ENCODE results near the gene INO80E. TPM values are rescaled to one million over a fixed set of nuclear protein-coding genes. Genes with fewer than 3 reads are reported as not detected.
A peak's percentile ranks its signal among the peaks of the same experiment; 100 is the strongest.

INO80E gene
- total and polyA plus RNA-seq, 2 experiments from 2014 or later, result 14.0 to 61.2 TPM

- H4K20me1 ChIP-seq (ENCODE audit: insufficient read depth, poor library complexity, severe bottlenecking), result no peaks in the 10 kb centered on the region
- H3K4me3 ChIP-seq, result no peak overlapping the region
- no peak overlapping the region for H3K4me2 ChIP-seq
- no peak overlapping the region for H3K27ac ChIP-seq
- DNase-seq (ENCODE audit: low spot score), result no peak
- H3K9me3 ChIP-seq (ENCODE audit: low read depth), result no peaks in the 10 kb centered on the region
- H2AFZ ChIP-seq, result no peak overlapping the region
- peaks cover 9% of the 10 kb centered on the region for H3K79me2 ChIP-seq
- H3K27me3 ChIP-seq, result no peaks in the 10 kb centered on the region
- 83% methylated on average over 7 of the region's 7 CpGs for WGBS (ENCODE audit: low lambda C conversion rate, missing lambda C conversion rate)
- no peaks in the 10 kb centered on the region for H3K36me3 ChIP-seq (replicated peaks; ENCODE audit: insufficient read depth, low read depth)
- H3K9me2 ChIP-seq (replicated peaks; ENCODE audit: insufficient read depth), result no peaks in the 10 kb centered on the region
- peaks cover 15% of the 10 kb centered on the region for H3K4me1 ChIP-seq (ENCODE audit: insufficient read depth)
- TF ChIP-seq EZH2 (IDR thresholded peaks at IDR 0.05; ENCODE audit: borderline replicate concordance) (no peak), EZH2phosphoT487 (IDR thresholded peaks at IDR 0.05; ENCODE audit: low read depth, severe bottlenecking, unreplicated experiment) (no peak), CTCF (IDR thresholded peaks at IDR 0.05; ENCODE audit: poor library complexity) (no peak)
These were observed 3.6 kb upstream of the INO80E start for GRCh38 chr16:29992344-29992967.

- peaks cover 10% of the 10 kb centered on the region for H3K79me2 ChIP-seq
- H2AFZ ChIP-seq, result no peak overlapping the region
- WGBS (ENCODE audit: low lambda C conversion rate, missing lambda C conversion rate), result 97% methylated on average over 25 of the region's 25 CpGs
- no peaks in the 10 kb centered on the region for H3K27me3 ChIP-seq
- no peaks in the 10 kb centered on the region for H3K9me2 ChIP-seq (replicated peaks; ENCODE audit: insufficient read depth)
- no peaks in the 10 kb centered on the region for H4K20me1 ChIP-seq (ENCODE audit: insufficient read depth, poor library complexity, severe bottlenecking)
- no peak for DNase-seq (ENCODE audit: low spot score)
- H3K4me1 ChIP-seq (ENCODE audit: insufficient read depth), result peaks cover 15% of the 10 kb centered on the region
- TF ChIP-seq EZH2 (IDR thresholded peaks at IDR 0.05; ENCODE audit: borderline replicate concordance) (no peak), CTCF (IDR thresholded peaks at IDR 0.05; ENCODE audit: poor library complexity) (no peak), EZH2phosphoT487 (IDR thresholded peaks at IDR 0.05; ENCODE audit: low read depth, severe bottlenecking, unreplicated experiment) (no peak)
- H3K4me2 ChIP-seq, result no peak overlapping the region
- H3K4me3 ChIP-seq, result no peak overlapping the region
- H3K9me3 ChIP-seq (ENCODE audit: low read depth), result no peaks in the 10 kb centered on the region
- no peak overlapping the region for H3K27ac ChIP-seq
- no peaks in the 10 kb centered on the region for H3K36me3 ChIP-seq (replicated peaks; ENCODE audit: insufficient read depth, low read depth)
These were observed 2.7 kb upstream of the INO80E start for GRCh38 chr16:29993191-29993902.

GRCh38 chr16:29993903-29994599 lies 2.0 kb upstream of the INO80E start:
- Histone ChIP-seq H3K4me3 (no peak overlapping the region), H4K20me1 (ENCODE audit: insufficient read depth, poor library complexity, severe bottlenecking) (no peaks in the 10 kb centered on the region), H2AFZ (no peak overlapping the region), H3K79me2 (peaks cover 10% of the 10 kb centered on the region), H3K4me2 (peak overlapping the region; percentile 86), H3K36me3 (replicated peaks; ENCODE audit: insufficient read depth, low read depth) (no peaks in the 10 kb centered on the region), H3K27me3 (no peaks in the 10 kb centered on the region), H3K9me3 (ENCODE audit: low read depth) (no peaks in the 10 kb centered on the region), H3K4me1 (ENCODE audit: insufficient read depth) (peaks cover 15% of the 10 kb centered on the region), H3K27ac (peak overlapping the region; percentile 94), H3K9me2 (replicated peaks; ENCODE audit: insufficient read depth) (no peaks in the 10 kb centered on the region)
- no peak for DNase-seq (ENCODE audit: low spot score)
- WGBS (ENCODE audit: low lambda C conversion rate, missing lambda C conversion rate), result 94% methylated on average over 9 of the region's 9 CpGs
- TF ChIP-seq EZH2 (IDR thresholded peaks at IDR 0.05; ENCODE audit: borderline replicate concordance), result no peak
- TF ChIP-seq CTCF (IDR thresholded peaks at IDR 0.05; ENCODE audit: poor library complexity), result no peak
- TF ChIP-seq EZH2phosphoT487 (IDR thresholded peaks at IDR 0.05; ENCODE audit: low read depth, severe bottlenecking, unreplicated experiment), result no peak

Measured in hepatocyte (in vitro differentiated cells).